H1 (cell line): ENCODE data around the gene STRN. TPM values are rescaled to one million over a fixed set of nuclear protein-coding genes. Genes with fewer than 3 reads are reported as not detected.

Experiments
- BRCA1 ChIP-seq: IDR thresholded peaks from 2 replicates; pipeline ENCODE4 v1.6.1; 2012; ENCODE audit warnings: low read depth, low read length, improper control_type of control experiment
- CBX8 ChIP-seq: fragments of 300-800, 300-1000 bp; sonication (generic); IDR thresholded peaks from 2 replicates; pipeline ENCODE4 v1.7.1; 2016; ENCODE audit warnings: low read depth, low read length, borderline replicate concordance
- CHD7 ChIP-seq: fragments of 300-600 bp; sonication (generic); IDR thresholded peaks from 2 replicates; pipeline ENCODE4 v1.7.1; 2012; ENCODE audit warnings: low read length, moderate library complexity, mild to moderate bottlenecking, inconsistent platforms; ENCODE audit not compliant: insufficient replicate concordance
- HDAC6 ChIP-seq: IDR thresholded peaks from one replicate; pipeline ENCODE4 v1.7.1; 2012; ENCODE audit warnings: low read depth, mild to moderate bottlenecking, inconsistent platforms, low read length, moderate library complexity
- MAX ChIP-seq: IDR thresholded peaks from 2 replicates; pipeline ENCODE4 v1.6.1; 2012; ENCODE audit warnings: inconsistent platforms
- POLR2A ChIP-seq, 2 experiments: IDR thresholded peaks; 1 replicate in 1 of 2; 2 replicates in 1 of 2; pipeline ENCODE4 v1.6.1; 2011; ENCODE audit warnings: low read depth in 2 of 2, low read length in 2 of 2, mild to moderate bottlenecking in 2 of 2; ENCODE audit errors: control extremely low read depth in 1 of 2
- RAD21 ChIP-seq, 2 experiments: IDR thresholded peaks in 1 of 2; conservative IDR thresholded peaks in 1 of 2; 2 replicates each; pipeline ENCODE4 v1.6.1; 2011; ENCODE audit warnings: low read depth in 2 of 2, low read length in 2 of 2, improper control_type of control experiment in 1 of 2, inconsistent platforms in 1 of 2, mild to moderate bottlenecking in 1 of 2, moderate library complexity in 1 of 2
- RXRA ChIP-seq: IDR thresholded peaks from 2 replicates; pipeline ENCODE4 v1.6.1; 2011; ENCODE audit warnings: low read depth, mild to moderate bottlenecking, low read length, moderate library complexity; ENCODE audit not compliant: insufficient read depth
- SIN3A ChIP-seq, 2 experiments: IDR thresholded peaks in 1 of 2; conservative IDR thresholded peaks in 1 of 2; 2 replicates each; pipeline ENCODE4 v1.6.1; 2011 to 2012; ENCODE audit warnings: low read length in 2 of 2, improper control_type of control experiment in 1 of 2, low read depth in 1 of 2, mild to moderate bottlenecking in 1 of 2
- SP2 ChIP-seq: IDR thresholded peaks from 2 replicates; pipeline ENCODE4 v1.6.1; 2012; ENCODE audit warnings: mild to moderate bottlenecking, low read length, inconsistent platforms
- TAF1 ChIP-seq: IDR thresholded peaks from 2 replicates; pipeline ENCODE4 v1.6.1; 2011; ENCODE audit warnings: mild to moderate bottlenecking, low read depth, low read length
- polyA plus RNA-seq, 7 experiments: library from polyadenylated mRNA; depleted of rRNA in 3 of 7; stranded (reverse) in 5 of 7; unstranded in 2 of 7; fragments of >200 nt in 5 of 7; fragments of 200-250 nt in 2 of 7; gene quantifications; 1 replicate in 5 of 7; 2 replicates in 1 of 7; 4 replicates in 1 of 7; pipeline versions ENCODE4 v1.2.1 to v1.2.3, GENCODE V29; 2011 to 2013; ENCODE audit warnings: missing spikeins in 2 of 7, mixed read lengths in 2 of 7
- total RNA-seq: library from RNA; stranded (reverse); fragmentation: NEBNext Ultra II Directional; extraction: Animal tissue kit (Norgen Biotek cat#: 25700); gene quantifications from 2 replicates; pipeline ENCODE4 v1.2.1, GENCODE V29; 2021

The STRN gene
- total and polyA plus RNA-seq, 2 of the 8 experiments (the other 6 are each of a cell fraction or from before 2014, with no cell fraction given): 8.3 to 47.0 TPM

GRCh38 chr2:36824273-36824672 lies 142.1 kb downstream of the STRN start (continued):
- TF ChIP-seq MAX: no peak
- TF ChIP-seq RAD21 (IDR thresholded peaks at IDR 0.05 in 1 of 2, conservative IDR thresholded peaks at IDR 0.05 in 1 of 2; ENCODE audit: low read depth in 2 of 2, low read length in 2 of 2): no peak
- TF ChIP-seq BRCA1: no peak
- no peak for TF ChIP-seq CBX8
- TF ChIP-seq SIN3A (conservative IDR thresholded peaks at IDR 0.05 in 1 of 2, IDR thresholded peaks at IDR 0.05 in 1 of 2; ENCODE audit: low read depth in 1 of 2, low read length in 2 of 2): no peak
- 0 out of 2 replicates have a peak, but pooled peaks have one; percentile 24 for TF ChIP-seq TAF1
- no peak for TF ChIP-seq CHD7
- TF ChIP-seq HDAC6: no peak
- TF ChIP-seq SP2: no peak
- no peak for TF ChIP-seq POLR2A (IDR thresholded peaks at IDR 0.05; ENCODE audit: control extremely low read depth in 1 of 2, low read depth in 2 of 2, low read length in 2 of 2)
- TF ChIP-seq RXRA: no peak
